GM21825 (cell line): ENCODE data around the gene NR1H4.
A peak's percentile ranks its signal among the peaks of the same experiment; 100 is the strongest.
"Not testable (repeated sequence)": the region's sequence is repeated elsewhere in the genome, so short reads cannot be mapped to it uniquely, and the experiment has no call there.

Experiments used
- ATAC-seq: cut with Tn5 transposase; IDR thresholded peaks from one replicate; pipeline ENCODE4 v1.9.1; 2021; ENCODE audit warnings: mild to moderate bottlenecking, moderate library complexity; ENCODE audit not compliant: unreplicated experiment

Gene NR1H4

DNA sequence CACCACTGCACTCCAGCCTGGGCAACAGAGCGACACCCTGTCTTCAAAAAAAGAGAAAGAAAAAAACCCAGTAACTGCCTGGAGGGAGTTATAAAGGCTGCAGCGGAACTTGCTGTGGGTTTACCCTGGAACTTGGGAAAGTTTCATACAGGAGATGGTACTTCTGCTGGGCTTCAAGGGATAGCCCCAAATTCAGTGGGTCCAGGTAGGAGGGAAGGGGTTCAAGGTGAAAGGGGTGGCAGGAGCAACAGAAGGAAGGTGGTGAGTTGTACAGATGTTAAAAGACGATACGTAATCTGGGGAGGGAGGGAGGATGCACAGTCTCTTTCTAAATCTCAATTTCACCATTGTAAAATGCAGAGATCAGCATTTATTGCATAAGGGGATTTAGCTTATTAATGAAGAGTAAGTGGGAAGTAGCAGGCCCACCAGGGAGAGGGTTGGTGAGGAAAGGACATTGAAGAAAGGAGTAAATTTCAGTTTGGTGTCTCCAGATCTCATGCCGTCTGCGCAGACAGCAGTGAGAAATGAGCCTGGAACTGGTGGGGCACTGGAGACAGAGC, 91.3 kb downstream of the NR1H4 start:
- no peak for ATAC-seq

- ATAC-seq: no peak
These were observed 92.4 kb downstream of the NR1H4 start for GRCh38 chr12:100565987-100566545.

GRCh38 chr12:100566887-100567637, 93.4 kb downstream of the NR1H4 start:
- ATAC-seq: peak; percentile 95

DNA sequence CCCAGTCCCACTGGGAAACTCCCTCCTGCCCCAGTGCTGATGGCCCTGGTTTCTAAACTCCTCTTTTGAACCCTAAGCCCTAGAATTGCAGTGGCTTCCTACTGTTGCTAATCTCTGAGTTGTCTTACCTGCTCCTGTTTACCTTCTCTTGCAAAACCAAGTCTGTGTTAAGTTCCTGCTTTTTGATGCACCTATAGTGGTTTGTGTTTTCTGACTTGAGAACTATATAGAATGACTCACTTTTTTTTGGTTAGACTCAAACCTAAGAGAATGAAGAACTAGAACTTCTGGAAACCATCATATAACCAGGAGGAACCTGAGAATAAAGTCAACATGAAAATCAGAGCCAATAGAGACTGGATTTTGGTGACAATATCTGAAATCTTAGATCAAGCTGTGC, 94.3 kb downstream of the NR1H4 start:
- ATAC-seq: peak; percentile 33

DNA sequence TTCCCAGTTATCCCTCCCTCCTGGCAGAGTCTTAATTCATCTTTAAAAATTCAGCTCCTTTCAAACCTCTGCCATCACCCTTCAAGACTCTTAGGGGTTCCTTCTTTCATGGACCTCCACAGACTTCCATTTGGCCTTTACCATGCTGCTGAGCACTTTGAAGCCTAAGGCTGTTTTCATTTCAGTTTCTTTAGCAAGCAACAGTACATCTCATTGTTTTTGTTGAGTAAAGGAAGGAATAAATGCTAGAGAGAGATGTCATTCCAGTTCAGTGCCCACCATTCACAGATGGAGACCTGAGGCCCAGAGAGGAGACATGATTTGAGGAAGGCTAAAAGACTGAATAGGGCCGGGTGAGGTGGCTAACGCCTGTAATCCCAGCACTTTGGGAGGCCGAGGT, 98.5 kb downstream of the NR1H4 start:
- no peak for ATAC-seq

DNA sequence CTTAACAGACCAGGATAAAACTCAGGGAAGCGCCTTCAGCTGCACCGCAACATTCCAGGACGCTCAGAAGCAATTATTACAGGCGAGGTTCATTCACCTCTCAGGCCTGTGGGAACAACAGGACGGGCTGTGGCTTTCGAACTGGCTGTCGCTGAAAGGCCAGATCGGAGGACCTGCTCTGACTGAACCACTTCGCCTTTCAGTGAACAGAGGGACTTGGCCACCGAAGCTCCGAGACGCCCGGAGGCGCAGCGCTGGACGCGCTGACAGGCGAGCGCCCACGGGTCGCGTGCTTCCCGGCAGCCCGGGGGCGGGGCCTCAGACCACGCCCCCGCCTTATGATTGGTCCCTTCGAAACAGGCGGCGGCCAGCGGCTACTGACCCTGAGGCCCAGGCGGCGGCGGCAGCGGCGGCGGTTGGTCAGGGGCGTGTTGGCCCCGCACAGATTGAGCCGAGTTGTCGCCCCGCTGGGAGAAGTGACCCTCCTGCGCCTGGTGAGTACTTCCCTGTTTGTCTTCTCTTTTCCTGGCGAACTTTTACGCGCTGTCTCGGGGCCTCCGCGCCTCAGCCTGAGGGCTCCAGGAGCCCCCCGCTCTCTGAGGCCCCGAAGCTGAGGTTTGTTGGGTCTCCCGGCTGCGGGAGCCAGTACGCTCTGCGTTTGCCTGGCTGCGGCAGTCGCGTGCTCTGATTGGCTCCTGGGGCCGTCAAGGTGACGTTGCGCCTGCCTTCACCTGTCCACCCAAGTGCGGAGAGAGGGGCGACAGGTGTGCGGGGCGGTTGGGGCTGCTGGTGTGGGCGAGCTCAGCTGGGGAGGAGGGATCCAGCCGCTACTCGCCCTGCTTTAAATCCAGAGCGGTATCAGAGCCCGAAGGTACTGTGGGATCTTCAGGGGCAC, 99.9 kb downstream of the NR1H4 start, which contains the start of gene GAS2L3:
GAS2L3 (plus strand) TSS at position 393 of the 895 bp plus-strand sequence. CDS start 21,221 bp downstream, outside the sequence.
- ATAC-seq: peak; percentile 98

GRCh38 chr12:100574187-100575074, 100.8 kb downstream of the NR1H4 start:
- peak; percentile 13 for ATAC-seq

DNA sequence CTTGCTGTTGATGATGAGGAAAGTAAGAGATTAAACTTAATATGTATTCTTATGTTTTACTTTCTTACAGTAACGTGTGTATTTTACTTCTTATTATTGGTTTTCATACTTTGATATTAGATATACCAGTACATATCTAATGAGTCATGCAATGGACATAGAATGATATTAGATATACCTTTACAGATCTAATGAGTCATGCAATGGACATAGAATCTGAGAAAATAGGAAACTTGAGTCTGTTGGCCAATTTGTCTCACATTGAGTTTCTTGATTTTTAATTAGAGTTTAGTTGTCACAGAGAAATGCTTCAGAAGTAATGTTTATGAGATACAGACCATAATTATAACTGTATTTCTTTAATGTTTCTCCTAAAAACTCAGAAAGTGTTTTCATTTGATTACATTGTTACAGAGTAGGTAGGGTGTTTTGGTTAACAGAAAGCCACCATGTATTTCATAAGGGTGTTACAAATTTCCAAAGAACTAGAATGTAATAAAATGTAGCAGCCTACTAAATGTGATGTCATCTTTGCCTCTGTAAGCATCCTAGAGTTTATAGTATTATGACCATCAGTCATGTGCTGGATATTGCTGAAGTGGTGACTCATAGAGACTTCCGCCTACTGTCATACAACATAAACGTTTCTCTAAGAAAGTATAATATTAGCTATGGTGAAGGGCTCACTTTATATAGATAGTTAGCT, 102.8 kb downstream of the NR1H4 start:
- no peak for ATAC-seq

GRCh38 chr12:100578923-100579322, 105.3 kb downstream of the NR1H4 start:
- no peak for ATAC-seq

DNA sequence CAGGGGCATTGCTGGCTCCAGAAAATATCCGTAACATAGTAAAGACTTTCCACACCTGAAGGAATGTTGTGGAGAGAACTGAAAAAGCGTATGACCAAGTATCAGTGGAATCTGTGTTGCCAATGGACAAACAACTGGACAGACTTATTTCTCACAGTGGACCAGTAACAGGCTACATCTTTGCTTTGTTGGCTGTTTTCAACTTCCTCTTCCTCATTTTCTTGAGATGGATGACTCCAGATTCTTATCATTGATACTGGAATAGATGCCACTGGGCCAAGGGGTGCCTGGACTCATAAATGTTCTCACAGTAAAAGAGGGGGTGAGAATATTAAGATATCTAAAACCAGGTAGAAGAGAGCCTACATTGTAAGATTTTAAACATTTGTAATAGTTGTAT, 106.2 kb downstream of the NR1H4 start:
- ATAC-seq: no peak

DNA sequence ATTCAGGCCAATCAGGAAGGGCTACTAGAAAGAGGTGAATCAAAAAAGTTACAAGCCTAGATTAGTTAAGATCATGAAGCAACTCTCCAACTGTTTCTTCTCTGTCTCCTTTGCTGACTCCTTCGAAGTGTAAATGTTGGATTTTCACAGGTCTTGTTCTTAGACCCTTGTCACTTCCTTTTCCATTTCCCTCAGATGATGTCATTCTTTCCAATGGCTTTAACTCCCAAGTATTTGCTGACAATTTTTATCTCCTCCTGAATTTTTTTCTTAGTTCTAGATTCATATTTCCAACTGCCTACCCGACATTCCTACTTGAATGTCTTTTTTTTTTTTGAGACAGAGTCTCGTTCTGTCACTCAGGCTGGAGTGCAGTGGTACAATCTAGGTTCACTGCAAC, 110.6 kb downstream of the NR1H4 start:
- no peak for ATAC-seq

DNA sequence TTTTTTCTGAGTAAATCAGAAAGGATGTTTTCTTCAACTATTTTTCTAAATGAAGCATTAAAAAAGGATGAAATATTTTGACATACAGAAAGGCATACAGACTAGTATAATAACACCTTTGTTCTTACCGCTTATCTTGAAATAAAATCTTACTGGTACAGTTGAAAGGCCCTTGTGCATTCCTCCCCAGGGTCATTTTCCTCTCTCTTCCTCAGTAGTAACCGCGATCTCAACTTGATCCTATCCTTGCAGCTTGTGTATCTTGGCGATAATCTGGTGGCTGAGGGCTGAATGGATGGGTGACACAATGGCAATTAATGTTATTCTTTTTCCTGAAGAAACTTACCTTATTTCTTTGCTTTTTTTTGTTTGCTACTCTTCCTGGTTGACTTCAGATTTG, 118.3 kb downstream of the NR1H4 start:
- no peak for ATAC-seq

GRCh38 chr12:100593490-100593889, 119.8 kb downstream of the NR1H4 start:
- no peak for ATAC-seq

DNA sequence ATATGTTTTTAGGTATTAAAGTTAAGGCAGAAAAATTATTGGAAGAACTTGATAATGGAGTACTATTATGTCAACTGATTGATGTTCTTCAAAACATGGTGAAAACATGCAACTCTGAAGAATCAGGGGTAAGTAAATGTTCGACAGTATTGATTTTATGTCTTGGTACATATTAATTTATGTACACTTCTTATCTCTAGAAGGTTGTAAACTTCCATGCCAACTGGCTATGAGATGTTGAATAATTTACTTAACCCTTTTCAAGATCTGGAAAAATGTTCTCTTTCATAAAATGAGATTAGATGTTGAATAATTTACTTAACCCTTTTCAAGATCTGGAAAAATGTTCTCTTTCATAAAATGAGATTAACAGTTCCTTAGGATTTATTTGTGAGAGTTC, 128.0 kb downstream of the NR1H4 start:
- ATAC-seq: no peak

- not testable (repeated sequence) for ATAC-seq
These were observed 129.3 kb downstream of the NR1H4 start for GRCh38 chr12:100602997-100603396.

DNA sequence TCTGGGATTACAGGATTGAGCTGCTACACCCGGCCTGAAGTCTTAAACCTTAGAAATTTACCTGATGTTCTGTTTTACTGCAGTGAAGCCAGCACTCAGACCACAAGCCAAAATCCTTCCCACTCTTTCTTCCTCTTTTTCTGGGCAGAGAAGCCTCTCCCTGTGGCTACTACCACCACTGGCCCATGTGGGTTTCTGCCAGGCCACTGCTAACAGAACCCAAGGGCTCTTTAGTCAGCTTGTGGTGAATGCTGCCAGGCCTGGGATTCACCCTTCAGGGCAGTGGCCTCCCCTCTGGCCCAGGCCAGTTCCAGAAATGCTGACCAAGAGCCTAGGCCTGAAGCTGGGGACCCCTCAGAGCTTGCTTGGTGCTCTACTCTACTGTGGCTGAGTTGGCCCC, 135.1 kb downstream of the NR1H4 start:
- no peak for ATAC-seq

DNA sequence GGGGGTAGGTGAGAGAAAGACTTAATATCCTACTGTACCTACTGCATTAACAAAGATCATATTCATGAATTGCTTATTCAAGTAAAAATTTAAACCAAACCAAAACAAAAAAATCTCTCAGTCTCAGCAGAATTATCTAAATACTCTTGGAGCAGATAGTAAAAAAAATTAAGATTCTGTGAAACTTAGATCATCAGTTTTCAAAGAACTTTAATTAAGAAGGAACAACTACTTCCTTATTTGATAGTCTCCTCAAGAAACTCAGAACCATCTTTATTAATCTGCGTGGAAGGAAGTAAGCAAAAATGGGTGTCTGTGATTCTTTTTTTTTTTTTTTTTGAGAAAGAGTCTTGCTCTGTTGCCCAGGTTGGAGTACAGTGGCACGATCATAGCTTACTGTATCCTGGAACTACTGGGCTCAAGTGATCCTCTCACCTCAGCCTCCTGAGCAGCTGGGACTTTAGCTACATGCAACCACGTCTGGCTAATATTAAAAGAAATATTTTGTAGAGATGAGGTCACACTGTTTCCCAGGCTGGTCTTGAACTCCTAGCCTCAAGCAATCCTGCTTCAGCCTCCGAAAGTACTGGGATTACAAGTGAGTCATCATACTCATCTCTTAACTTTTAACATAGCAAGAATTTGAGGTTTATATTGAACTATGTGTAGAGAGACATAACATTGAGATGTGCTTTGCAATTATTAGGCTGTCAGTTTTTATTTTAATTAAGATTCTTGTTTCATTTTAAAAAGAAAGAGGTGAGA, 137.2 kb downstream of the NR1H4 start:
- no peak for ATAC-seq

DNA sequence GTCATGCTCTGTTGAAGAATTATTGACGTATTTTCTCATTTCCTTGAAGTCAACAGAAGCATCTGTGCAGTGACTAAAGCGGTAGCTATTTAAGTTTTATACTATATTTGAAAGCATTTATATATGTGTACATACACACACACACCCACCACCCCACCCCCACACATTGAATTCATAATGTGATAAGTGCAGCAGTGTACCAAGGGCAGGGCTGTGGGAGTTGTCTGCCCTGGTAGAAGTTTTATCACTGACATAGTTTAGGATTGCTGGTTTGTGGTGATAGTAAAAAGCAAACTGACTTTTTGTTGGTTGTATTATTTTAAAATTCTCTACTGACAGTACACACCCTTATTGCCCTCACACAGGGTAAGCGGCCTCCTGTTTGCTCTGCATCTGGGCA, 138.9 kb downstream of the NR1H4 start:
- ATAC-seq: no peak
